COLO829 (cell line): Measurements from ENCODE around the gene BTNL2.
"Not testable (repeated sequence)": the region's sequence is repeated elsewhere in the genome, so short reads cannot be mapped to it uniquely, and the experiment has no call there.

Experiments used
- DNase-seq: peaks from one replicate; pipeline ENCODE4 v3.0.0; 2012; ENCODE audit warnings: low spot score

The BTNL2 gene

DNA sequence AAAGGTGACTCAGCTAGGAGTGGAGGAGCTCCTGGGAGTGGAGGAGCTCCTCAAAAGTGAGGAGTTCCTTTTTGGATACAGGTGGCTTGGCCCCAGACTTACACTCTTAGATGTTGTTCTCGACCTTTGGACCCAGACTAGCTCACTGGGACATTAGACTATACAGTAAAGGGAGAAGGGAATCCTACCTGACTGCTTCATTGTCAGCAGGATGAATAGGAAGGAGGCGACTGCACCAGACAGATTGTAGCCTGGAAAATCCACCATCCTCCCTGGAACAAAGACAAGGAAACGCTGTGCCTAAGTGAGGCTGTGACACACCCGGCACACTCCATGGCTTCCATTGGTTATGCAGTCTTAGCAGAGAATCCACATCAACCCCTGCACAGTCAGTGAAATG lies at the start of gene BTNL2:
Gene BTNL2, minus strand, starts transcription at position 325 of the 400 bp plus-strand sequence. Its CDS starts 58 bp downstream, at position 267.
- no peak for DNase-seq

GRCh38 chr6:32449088-32449736 lies 42.2 kb upstream of the BTNL2 start:
- no peak for DNase-seq

DNA sequence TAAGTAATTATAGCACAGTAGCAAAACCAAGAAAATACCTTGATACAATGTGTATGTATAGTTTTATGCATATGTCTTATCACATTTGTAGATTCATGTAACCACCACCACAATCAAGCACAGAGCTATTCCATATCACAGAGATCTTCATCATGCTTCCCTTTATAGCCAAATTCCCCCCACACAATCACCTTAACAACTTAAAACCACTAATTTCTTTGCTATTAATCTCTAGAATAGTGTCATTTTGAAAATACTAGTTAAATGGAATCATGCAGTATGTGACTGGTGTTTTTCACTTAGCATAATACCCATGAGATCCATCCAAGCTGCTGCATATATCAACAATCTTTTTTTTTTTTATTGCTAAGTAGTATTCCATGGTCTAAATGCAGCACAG lies 41.0 kb upstream of the BTNL2 start:
- no peak for DNase-seq

DNA sequence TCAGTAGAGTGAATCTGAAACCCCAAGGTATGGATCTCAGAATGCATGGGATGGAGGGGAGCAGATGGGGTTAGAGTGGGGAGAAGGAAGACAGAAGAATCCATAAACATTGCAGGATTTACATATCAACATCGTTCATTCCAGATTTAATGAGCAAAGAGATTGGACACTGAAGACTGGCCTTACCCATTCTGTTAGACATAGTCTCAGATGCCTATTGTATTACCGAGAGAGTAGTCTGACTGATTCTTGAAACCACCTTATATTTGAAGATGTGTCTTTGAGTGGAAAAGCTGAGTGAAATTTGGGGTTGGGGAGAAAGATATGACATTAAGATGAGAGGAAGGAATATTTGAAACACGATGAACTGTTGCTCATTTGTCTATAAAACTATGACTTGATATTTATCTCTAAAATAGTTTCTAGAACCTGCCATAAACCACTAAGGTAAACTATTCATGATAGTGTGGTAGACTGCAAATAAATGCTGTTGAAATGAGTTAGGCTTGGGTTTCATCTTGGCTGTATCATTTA lies 38.4 kb upstream of the BTNL2 start:
- DNase-seq = no peak

GRCh38 chr6:32444433-32444832 lies 37.5 kb upstream of the BTNL2 start:
- DNase-seq = no peak

DNA sequence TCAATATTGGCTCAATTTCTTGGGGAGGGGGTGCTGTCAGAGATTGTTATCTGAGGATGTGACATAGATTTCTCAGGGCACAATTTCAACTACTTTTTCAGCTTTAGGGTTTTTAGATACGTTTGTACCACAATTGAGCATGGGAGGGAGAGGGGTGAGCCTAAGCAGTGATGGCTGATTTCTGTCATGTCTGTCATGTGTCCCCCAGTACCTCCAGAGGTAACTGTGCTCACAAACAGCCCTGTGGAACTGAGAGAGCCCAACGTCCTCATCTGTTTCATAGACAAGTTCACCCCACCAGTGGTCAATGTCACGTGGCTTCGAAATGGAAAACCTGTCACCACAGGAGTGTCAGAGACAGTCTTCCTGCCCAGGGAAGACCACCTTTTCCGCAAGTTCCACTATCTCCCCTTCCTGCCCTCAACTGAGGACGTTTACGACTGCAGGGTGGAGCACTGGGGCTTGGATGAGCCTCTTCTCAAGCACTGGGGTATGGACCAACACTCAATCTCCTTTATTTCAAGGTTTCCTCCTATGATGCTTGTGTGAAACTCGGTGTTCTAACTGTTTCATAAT lies 36.1 kb upstream of the BTNL2 start:
- no peak for DNase-seq

- DNase-seq = no peak
Measured at GRCh38 chr6:32442243-32442667, 35.3 kb upstream of the BTNL2 start.

- peak; percentile 66 for DNase-seq
Measured at GRCh38 chr6:32439602-32440214, 32.7 kb upstream of the BTNL2 start, which contains the start of gene HLA-DRA. Gene HLA-DRA (plus strand): TSS chr6:32439887. CDS start chr6:32439951, 64 bp downstream.

DNA sequence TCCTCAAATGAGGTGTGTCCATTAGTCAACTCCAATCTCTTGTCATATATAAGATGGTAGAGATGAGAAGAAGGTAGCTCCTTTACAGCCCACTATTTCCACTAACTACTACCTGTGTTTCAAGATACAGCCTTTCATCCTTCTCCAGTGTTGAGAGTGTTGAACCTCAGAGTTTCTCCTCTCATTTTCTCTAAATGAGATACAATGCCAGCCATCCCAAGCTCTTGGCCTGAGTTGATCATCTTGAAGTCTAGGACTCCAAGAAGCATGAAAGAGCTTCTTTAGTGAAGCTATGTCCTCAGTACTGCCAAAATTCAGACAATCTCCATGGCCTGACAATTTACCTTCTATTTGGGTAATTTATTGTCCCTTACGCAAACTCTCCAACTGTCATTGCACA lies 32.2 kb upstream of the BTNL2 start:
- no peak for DNase-seq

GRCh38 chr6:32436995-32437836 lies 30.2 kb upstream of the BTNL2 start:
- DNase-seq = no peak

- no peak for DNase-seq
Measured at GRCh38 chr6:32436186-32436585, 29.2 kb upstream of the BTNL2 start.

DNA sequence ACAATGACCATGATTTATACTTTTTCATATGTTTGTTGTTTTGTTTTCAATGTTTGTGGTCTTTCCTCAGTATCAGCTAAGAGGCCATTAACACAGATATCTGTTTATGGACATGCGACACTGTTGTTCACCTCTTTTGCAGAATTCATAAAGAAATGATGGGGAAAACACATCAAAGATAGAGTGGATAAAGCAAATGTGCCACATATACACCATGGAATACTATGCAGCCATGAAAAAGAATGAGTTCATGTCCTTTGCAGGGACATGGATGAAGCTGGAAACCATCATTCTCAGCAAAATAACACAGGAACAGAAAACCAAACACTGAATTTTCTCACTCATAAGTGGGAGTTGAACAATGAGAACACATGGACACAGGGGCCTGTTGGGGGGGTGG lies 27.0 kb upstream of the BTNL2 start:
- not testable (repeated sequence) for DNase-seq

GRCh38 chr6:32432050-32432450 lies 25.1 kb upstream of the BTNL2 start:
- peak; percentile 18 for DNase-seq

- no peak for DNase-seq
Measured at GRCh38 chr6:32431142-32431541, 24.2 kb upstream of the BTNL2 start.

DNA sequence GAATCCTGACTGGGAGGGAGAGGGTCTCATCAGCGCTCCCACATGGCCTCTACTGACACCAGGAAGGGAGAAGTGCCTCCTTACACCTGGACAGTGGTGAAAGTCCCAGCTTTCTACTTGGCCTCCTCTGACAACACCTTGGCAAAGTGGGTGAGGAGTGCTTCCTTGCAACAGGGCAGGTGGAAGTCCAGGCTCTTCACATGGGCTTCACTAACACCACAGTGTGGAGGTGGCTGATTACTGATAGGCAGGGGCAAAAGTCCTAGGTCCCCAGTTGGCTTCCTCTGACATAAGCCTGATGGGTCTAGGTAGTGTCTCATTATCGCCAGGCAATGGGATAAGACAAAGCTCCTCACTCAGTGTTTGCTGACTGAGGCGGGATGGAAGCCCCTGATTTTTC lies 23.2 kb upstream of the BTNL2 start:
- no peak for DNase-seq

DNA sequence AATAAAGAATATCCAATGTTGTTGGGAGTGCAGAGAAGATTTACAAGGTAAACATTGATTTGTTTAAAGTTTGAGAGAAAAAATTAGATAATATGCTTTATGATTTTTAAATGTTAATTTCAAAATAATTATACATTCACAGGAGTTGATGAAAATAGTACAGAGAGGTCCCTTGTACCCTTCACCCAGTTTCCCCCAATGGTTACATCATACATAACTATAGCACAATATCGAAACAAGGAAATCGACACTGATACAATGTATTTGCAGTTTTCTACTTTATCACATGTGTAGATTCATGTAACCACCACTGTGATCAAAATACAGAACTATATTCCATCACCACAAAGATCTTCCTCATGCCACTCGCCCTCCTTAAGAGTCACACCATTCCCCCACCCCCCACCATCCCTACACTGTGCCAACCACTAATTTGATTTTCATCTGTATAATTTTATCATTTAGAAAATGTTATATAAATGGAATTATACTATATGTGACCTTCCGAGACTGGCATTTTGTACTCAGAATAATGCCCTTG lies 21.0 kb upstream of the BTNL2 start:
- DNase-seq = no peak

DNA sequence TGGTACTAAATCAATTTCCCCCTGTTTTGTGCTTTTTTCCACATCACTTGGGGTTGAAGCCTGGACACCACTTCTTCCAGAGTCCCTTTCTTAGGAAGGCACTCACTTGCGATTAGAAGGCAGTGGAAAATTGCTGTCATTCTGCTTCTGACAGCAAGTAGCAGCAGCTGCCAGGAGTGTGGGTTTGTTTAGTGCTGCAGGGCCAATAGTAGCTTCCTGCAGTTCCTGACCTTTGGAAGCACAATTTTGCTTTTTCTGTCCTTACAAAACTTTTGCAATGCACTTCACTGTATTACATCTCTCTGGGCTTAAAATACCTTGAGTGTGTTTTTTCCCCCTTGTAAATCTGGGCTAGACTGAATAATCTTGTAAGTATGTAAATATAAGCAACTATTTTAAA lies 20.2 kb upstream of the BTNL2 start:
- no peak for DNase-seq

DNA sequence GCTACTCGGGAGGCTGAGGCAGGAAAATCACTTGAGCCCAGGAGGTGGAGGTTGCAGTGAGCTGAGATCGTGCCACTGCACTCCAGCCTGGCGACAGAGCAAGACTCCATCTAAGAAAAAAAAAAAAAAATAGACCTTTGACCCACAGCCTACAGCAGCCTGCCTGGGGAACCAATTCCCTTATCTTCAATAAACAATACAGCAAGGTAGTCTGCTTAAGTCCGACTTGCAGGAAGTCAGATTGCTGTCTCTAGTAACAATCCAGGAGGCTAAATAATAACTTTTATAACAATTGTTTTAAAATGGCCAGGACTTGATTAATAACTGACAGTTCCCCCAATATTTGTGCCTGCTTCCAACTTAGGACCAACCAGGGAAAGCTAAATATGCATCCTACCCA lies 19.4 kb upstream of the BTNL2 start:
- no peak for DNase-seq

DNA sequence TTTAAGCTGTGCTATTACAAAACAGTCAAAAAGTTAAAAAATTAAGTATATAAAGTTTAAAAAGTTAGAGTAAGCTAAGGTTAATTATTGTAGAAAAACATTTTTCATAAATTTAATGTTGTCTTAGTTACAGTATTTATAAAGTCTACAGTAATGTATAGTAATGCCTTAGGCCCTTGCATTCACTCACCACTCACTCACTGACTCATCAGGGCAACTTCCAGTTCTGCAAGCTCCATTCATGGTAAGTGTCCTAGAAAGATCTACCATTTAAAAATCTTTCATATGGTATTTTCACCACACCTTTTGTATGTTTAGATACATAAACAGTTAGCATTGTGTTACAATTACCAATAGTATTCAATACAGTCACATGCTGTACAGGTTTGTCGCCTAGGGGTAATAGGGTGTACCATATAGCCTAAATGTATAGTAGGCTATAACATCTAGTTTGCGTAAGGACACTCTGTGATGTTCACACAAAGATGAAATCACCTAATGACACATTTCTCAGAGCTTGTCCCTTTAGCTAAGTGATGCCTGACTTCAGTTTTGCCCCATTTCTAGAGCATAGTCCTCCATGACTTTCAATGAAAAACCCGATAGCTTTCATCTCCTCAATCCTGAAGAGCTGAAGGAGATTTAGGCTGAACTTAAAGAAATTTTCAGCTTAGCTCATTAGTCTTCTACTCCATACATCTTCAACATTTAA lies 17.8 kb upstream of the BTNL2 start:
- DNase-seq = no peak

DNA sequence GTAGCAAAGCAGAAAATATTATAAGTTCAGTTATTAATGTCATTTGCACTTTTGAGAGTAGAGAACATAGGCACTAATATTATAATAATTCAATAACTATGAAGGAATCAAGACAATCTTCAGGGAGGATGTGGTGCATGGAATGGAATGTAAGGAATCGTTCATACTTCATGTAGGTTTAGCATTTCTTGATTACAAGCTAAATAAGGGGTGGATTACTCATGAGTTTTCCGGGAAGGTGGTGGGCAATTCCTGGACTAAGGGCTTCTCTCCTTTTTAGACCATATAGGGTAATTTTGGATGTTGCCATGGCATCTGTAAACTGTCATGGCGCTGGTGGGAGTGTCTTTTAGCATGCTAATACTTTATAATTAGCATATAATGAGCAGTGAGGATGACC lies 9.1 kb upstream of the BTNL2 start:
- DNase-seq = no peak

- peak; percentile 38 for DNase-seq
Measured at GRCh38 chr6:32415521-32416019, 8.6 kb upstream of the BTNL2 start.
